NCI-H345 treated with DMSO at 0.1 percent for 48 hours (cell line): ENCODE measurements around the gene IGFBP5.

Source experiments
- DNase-seq: peaks from one replicate; lab custom pipeline; 2025; ENCODE audit not compliant: unreplicated experiment; lab: John Stamatoyannopoulos, UW

The IGFBP5 gene

GRCh38 chr2:216695401-216695821, at the start of gene IGFBP5:
IGFBP5 (minus strand) TSS chr2:216695549; CDS start chr2:216694775, 774 bp downstream.
- DNase-seq = peak; percentile 92

GRCh38 chr2:216743781-216744180, 48.4 kb upstream of the IGFBP5 start:
- DNase-seq = no peak

GRCh38 chr2:216742411-216742810, 47.1 kb upstream of the IGFBP5 start:
- DNase-seq = no peak

GRCh38 chr2:216741223-216741593, 45.9 kb upstream of the IGFBP5 start:
- no peak for DNase-seq

GRCh38 chr2:216740557-216741222, 45.3 kb upstream of the IGFBP5 start:
- no peak for DNase-seq

GRCh38 chr2:216739035-216739434, 43.7 kb upstream of the IGFBP5 start:
- DNase-seq = peak; percentile 51

GRCh38 chr2:216737676-216738075, 42.3 kb upstream of the IGFBP5 start:
- no peak for DNase-seq

GRCh38 chr2:216736326-216736725, 41.0 kb upstream of the IGFBP5 start:
- DNase-seq = no peak

GRCh38 chr2:216735668-216736067, 40.3 kb upstream of the IGFBP5 start:
- DNase-seq = no peak

GRCh38 chr2:216735086-216735485, 39.7 kb upstream of the IGFBP5 start:
- DNase-seq = no peak

- DNase-seq = no peak
These were observed 37.7 kb upstream of the IGFBP5 start for GRCh38 chr2:216733046-216733445.

GRCh38 chr2:216732334-216732733, 37.0 kb upstream of the IGFBP5 start:
- no peak for DNase-seq

- DNase-seq = no peak
These were observed 36.1 kb upstream of the IGFBP5 start for GRCh38 chr2:216731465-216731864.

GRCh38 chr2:216730871-216731270, 35.5 kb upstream of the IGFBP5 start:
- no peak for DNase-seq

- no peak for DNase-seq
These were observed 32.2 kb upstream of the IGFBP5 start for GRCh38 chr2:216727346-216728122.

- no peak for DNase-seq
These were observed 28.8 kb upstream of the IGFBP5 start for GRCh38 chr2:216724190-216724589.

- DNase-seq = no peak
These were observed 25.8 kb upstream of the IGFBP5 start for GRCh38 chr2:216721141-216721540.

GRCh38 chr2:216720722-216721121, 25.4 kb upstream of the IGFBP5 start:
- no peak for DNase-seq

- no peak for DNase-seq
These were observed 22.7 kb upstream of the IGFBP5 start for GRCh38 chr2:216717907-216718615.

- no peak for DNase-seq
These were observed 22.1 kb upstream of the IGFBP5 start for GRCh38 chr2:216717491-216717901.

- DNase-seq = no peak
These were observed 20.8 kb upstream of the IGFBP5 start for GRCh38 chr2:216716109-216716508.
